Measurements from ENCODE around the gene ADGRG1.
A peak's percentile ranks its signal among the peaks of the same experiment; 100 is the strongest.
"Not testable (repeated sequence)": the region's sequence is repeated elsewhere in the genome, so short reads cannot be mapped to it uniquely, and the experiment has no call there.

The ADGRG1 gene

GRCh38 chr16:57666353-57667047 lies 38.1 kb downstream of the ADGRG1 start:
- no peak for DNase-seq (ENCODE audit: low read depth, low spot score)

- no peak for DNase-seq (ENCODE audit: low read depth, low spot score)
These were observed 38.7 kb downstream of the ADGRG1 start for GRCh38 chr16:57667048-57667525.

- DNase-seq (ENCODE audit: low read depth, low spot score): peak; percentile 51
These were observed 39.3 kb downstream of the ADGRG1 start for GRCh38 chr16:57667526-57668262.

GRCh38 chr16:57668263-57668571 lies 39.8 kb downstream of the ADGRG1 start, which contains the start of gene ADGRG3:
Gene ADGRG3 (plus strand): TSS chr16:57668306. CDS start chr16:57668348, 42 bp downstream.
- DNase-seq (ENCODE audit: low read depth, low spot score): no peak

- DNase-seq (ENCODE audit: low read depth, low spot score): no peak
These were observed 40.4 kb downstream of the ADGRG1 start for GRCh38 chr16:57668630-57669475.

- DNase-seq (ENCODE audit: low read depth, low spot score): no peak
These were observed 41.2 kb downstream of the ADGRG1 start for GRCh38 chr16:57669476-57670162.

GRCh38 chr16:57670196-57670595 lies 41.8 kb downstream of the ADGRG1 start:
- no peak for DNase-seq (ENCODE audit: low read depth, low spot score)

GRCh38 chr16:57671451-57671850 lies 43.0 kb downstream of the ADGRG1 start:
- not testable (repeated sequence) for DNase-seq (ENCODE audit: low read depth, low spot score)

GRCh38 chr16:57672416-57672815 lies 44.0 kb downstream of the ADGRG1 start:
- no peak for DNase-seq (ENCODE audit: low read depth, low spot score)

- no peak for DNase-seq (ENCODE audit: low read depth, low spot score)
These were observed 44.4 kb downstream of the ADGRG1 start for GRCh38 chr16:57672824-57673223.

GRCh38 chr16:57675741-57676551 lies 47.5 kb downstream of the ADGRG1 start:
- peak; percentile 60 for DNase-seq (ENCODE audit: low read depth, low spot score)

- DNase-seq (ENCODE audit: low read depth, low spot score): no peak
These were observed 48.2 kb downstream of the ADGRG1 start for GRCh38 chr16:57676553-57677085.

GRCh38 chr16:57677622-57678369 lies 49.4 kb downstream of the ADGRG1 start:
- DNase-seq (ENCODE audit: low read depth, low spot score): no peak

- DNase-seq (ENCODE audit: low read depth, low spot score): no peak
These were observed 50.6 kb downstream of the ADGRG1 start for GRCh38 chr16:57679016-57679415.

- DNase-seq (ENCODE audit: low read depth, low spot score): no peak
These were observed 51.5 kb downstream of the ADGRG1 start for GRCh38 chr16:57679767-57680482.

GRCh38 chr16:57680842-57681375 lies 52.5 kb downstream of the ADGRG1 start:
- no peak for DNase-seq (ENCODE audit: low read depth, low spot score)

- DNase-seq (ENCODE audit: low read depth, low spot score): no peak
These were observed 53.7 kb downstream of the ADGRG1 start for GRCh38 chr16:57681950-57682728.
